CD4-positive, alpha-beta T cell (primary cell): ENCODE data around the gene PLA2G4D. TPM values are rescaled to one million over a fixed set of nuclear protein-coding genes. Genes with fewer than 3 reads are reported as not detected.

Experiments
- ATAC-seq: fragments of 200-7000 bp; cut with Tn5 transposase; one replicate; pipeline ENCODE4 v1.10.0; 2022; ENCODE audit warnings: mild to moderate bottlenecking; ENCODE audit not compliant: poor library complexity
- CTCF ChIA-PET: fragments of 350-600 bp; sonication (Branson Sonifier 250); formaldehyde crosslinking; loops from one replicate; lab custom pipeline; 2021; ENCODE audit warnings: antibody characterized with exemption, inconsistent platforms; lab: Charles Lee
- POLR2A ChIA-PET: fragments of 350-600 bp; sonication (Branson Sonifier 250); formaldehyde crosslinking; loops from one replicate; lab custom pipeline; 2021; ENCODE audit warnings: antibody characterized with exemption, inconsistent platforms; lab: Charles Lee
- DNase-seq, 14 experiments: peaks; one replicate each; pipeline ENCODE4 v3.0.0-alpha.2; 2013 to 2020; ENCODE audit warnings: mixed read lengths in 2 of 14
- H3K27ac ChIP-seq, 2 donors: one replicate each; pipeline versions ENCODE4 v1.5.1 to v1.7.0; 2013; ENCODE audit warnings: low read length in 2 of 2, low read depth in 1 of 2, mild to moderate bottlenecking in 1 of 2
- H3K27me3 ChIP-seq, 2 experiments: 1 replicate in 1 of 2; 2 replicates in 1 of 2; pipeline versions ENCODE4 v1.6.1 to v1.7.0; 2013; ENCODE audit warnings: low read length in 2 of 2, control low read depth in 1 of 2, mild to moderate bottlenecking in 1 of 2, moderate library complexity in 1 of 2; ENCODE audit not compliant: insufficient read depth in 2 of 2, control insufficient read depth in 1 of 2
- H3K36me3 ChIP-seq: one replicate; pipeline ENCODE4 v1.6.1; 2013; ENCODE audit warnings: low read length, control low read depth; ENCODE audit not compliant: insufficient read depth
- H3K4me1 ChIP-seq: one replicate; pipeline ENCODE4 v1.6.1; 2013; ENCODE audit warnings: low read length, control low read depth; ENCODE audit not compliant: insufficient read depth
- H3K4me3 ChIP-seq: one replicate; pipeline ENCODE4 v1.5.1; 2013; ENCODE audit warnings: mild to moderate bottlenecking, low read length, moderate library complexity
- H3K9me3 ChIP-seq, 2 experiments: 1 replicate in 1 of 2; 2 replicates in 1 of 2; pipeline versions ENCODE4 v1.6.1 to v1.7.0; 2013; ENCODE audit warnings: low read length in 2 of 2, mild to moderate bottlenecking in 2 of 2, control low read depth in 1 of 2, moderate library complexity in 1 of 2; ENCODE audit not compliant: control insufficient read depth in 1 of 2, insufficient read depth in 1 of 2
- H3K27ac Mint-ChIP-seq: one replicate; pipeline ENCODE4 v1.8.0; 2020; ENCODE audit warnings: mixed read lengths
- H3K27me3 Mint-ChIP-seq: one replicate; pipeline ENCODE4 v1.8.0; 2021; ENCODE audit warnings: mixed read lengths
- H3K36me3 Mint-ChIP-seq: one replicate; pipeline ENCODE4 v1.8.0; 2021; ENCODE audit warnings: low read depth, mixed read lengths
- H3K4me1 Mint-ChIP-seq: one replicate; pipeline ENCODE4 v1.8.0; 2021; ENCODE audit warnings: low read depth, mixed read lengths
- H3K4me3 Mint-ChIP-seq: one replicate; pipeline ENCODE4 v1.8.0; 2020; ENCODE audit warnings: mild to moderate bottlenecking, mixed read lengths
- H3K9me3 Mint-ChIP-seq: one replicate; pipeline ENCODE4 v1.8.0; 2020; ENCODE audit warnings: mixed read lengths
- CTCF ChIP-seq: fragments of 200-600 bp; IDR thresholded peaks from one replicate; pipeline ENCODE4 v1.8.0; 2022; ENCODE audit warnings: antibody characterized with exemption, mild to moderate bottlenecking
- intact Hi-C, 2 experiments: fragments of 100-400 bp; cut with DNase I in 1 of 2; cut with micrococcal nuclease in 1 of 2; formaldehyde crosslinking; loops; one replicate each; pipeline versions ENCODE4 v1.15.1 to v1.9.0; 2023 to 2025; cut with DNase I, micrococcal nuclease
- total RNA-seq, 174 experiments: library from RNA in 2 of 174; stranded (reverse) in 2 of 174; gene quantifications; one replicate each; pipeline ENCODE4 v1.2.3 and lab custom pipeline; 2021 to 2026

Gene PLA2G4D
- total RNA-seq, 2 experiments from 2014 or later = not detected

GRCh38 chr15:42063122-42063848 is 31.1 kb downstream of the PLA2G4D start:
- H3K9me3 ChIP-seq = peaks cover 6 to 7% of the 10 kb centered on the region in 2 experiments
- Mint-ChIP-seq H3K36me3 (no peaks in the 10 kb centered on the region), H3K27me3 (peaks cover 23% of the 10 kb centered on the region), H3K4me1 (no peaks in the 10 kb centered on the region), H3K27ac (no peak overlapping the region), H3K9me3 (peaks cover 2% of the 10 kb centered on the region), H3K4me3 (no peak overlapping the region)
- ChIA-PET POLR2A (interaction anchor here (1.3 kb wide), 1 partner anchor 127 kb away, joined by 3 read pairs; no protein-coding TSS in a partner anchor), CTCF (interaction anchor here (0.7 to 2.8 kb wide), 3 partner anchors 48 to 252 kb away, joined by 3 to 12 read pairs (median 3); no protein-coding TSS in a partner anchor)
- H3K27me3 ChIP-seq = no peaks in the 10 kb centered on the region
- intact Hi-C loops = no loop called here
- H3K36me3 ChIP-seq = no peaks in the 10 kb centered on the region
- no peak for TF ChIP-seq CTCF
- ATAC-seq (no peak), DNase-seq (no peak)
- H3K4me3 ChIP-seq = no peak overlapping the region
- no peak overlapping the region for H3K27ac ChIP-seq
- H3K4me1 ChIP-seq = peaks cover 10% of the 10 kb centered on the region

GRCh38 chr15:42062284-42062806 is 32.0 kb downstream of the PLA2G4D start:
- Histone ChIP-seq H3K4me1 (peaks cover 14% of the 10 kb centered on the region), H3K27me3 (peaks cover 6 to 8% of the 10 kb centered on the region in 2 experiments), H3K4me3 (no peak overlapping the region), H3K9me3 (peaks cover under 1 to 4% of the 10 kb centered on the region in 2 experiments), H3K27ac (no peak overlapping the region), H3K36me3 (no peaks in the 10 kb centered on the region)
- ATAC-seq (no peak), DNase-seq (no peak)
- POLR2A ChIA-PET = interaction anchor here (1.3 kb wide), 1 partner anchor 126 kb away, joined by 3 read pairs; no protein-coding TSS in a partner anchor
- Mint-ChIP-seq H3K27me3 (peaks cover 32% of the 10 kb centered on the region), H3K4me1 (peaks cover 5% of the 10 kb centered on the region), H3K36me3 (no peaks in the 10 kb centered on the region), H3K4me3 (no peak overlapping the region), H3K27ac (no peak overlapping the region), H3K9me3 (no peaks in the 10 kb centered on the region)
- no peak for TF ChIP-seq CTCF
- intact Hi-C loops = no loop called here
- CTCF ChIA-PET = interaction anchor here (0.6 to 2.8 kb wide), 2 partner anchors 72 to 1383 kb away, joined by 3 to 12 read pairs; no protein-coding TSS in a partner anchor

- Mint-ChIP-seq H3K9me3 (no peaks in the 10 kb centered on the region), H3K36me3 (no peaks in the 10 kb centered on the region), H3K4me1 (peaks cover 14% of the 10 kb centered on the region), H3K27me3 (peaks cover 37% of the 10 kb centered on the region), H3K4me3 (no peak overlapping the region), H3K27ac (no peak overlapping the region)
- no peak overlapping the region for H3K27ac ChIP-seq
- H3K9me3 ChIP-seq = no peaks in the 10 kb centered on the region
- no peak for DNase-seq
- peaks cover 22% of the 10 kb centered on the region for H3K4me1 ChIP-seq
- CTCF ChIA-PET = interaction anchor here (2.8 kb wide), 1 partner anchor 71 kb away, joined by 12 read pairs; no protein-coding TSS in a partner anchor
- POLR2A ChIA-PET = no interaction called here
- TF ChIP-seq CTCF = no peak
- H3K36me3 ChIP-seq = no peaks in the 10 kb centered on the region
- peaks cover 17 to 19% of the 10 kb centered on the region in 2 experiments for H3K27me3 ChIP-seq
- no peak for ATAC-seq
- no peak overlapping the region for H3K4me3 ChIP-seq
- intact Hi-C loops = no loop called here
These were observed 33.6 kb downstream of the PLA2G4D start for GRCh38 chr15:42060797-42061196.
